ENCODE measurements around the gene MICAL2. TPM values are rescaled to one million over a fixed set of nuclear protein-coding genes. Genes with fewer than 3 reads are reported as not detected.
A peak's percentile ranks its signal among the peaks of the same experiment; 100 is the strongest.

Gene MICAL2
- total and polyA plus RNA-seq, 7 donors, result 6.8 to 45.7 (median 15.0) TPM

GRCh38 chr11:12235080-12235479, 124.7 kb downstream of the MICAL2 start:
- ATAC-seq, result peak in 1 of 4 donors; percentile 42
- WGBS, 3 donors, result 93 to 98% (median 98%) methylated on average over 6 of the region's 6 CpGs
- H3K27ac ChIP-seq, result no peak overlapping the region

GRCh38 chr11:12235553-12235946, 125.2 kb downstream of the MICAL2 start:
- peak overlapping the region; percentile 74 for H3K27ac ChIP-seq
- DNase-seq, result no peak
- intact Hi-C loops (cut with DNase I), result loop anchor here (2.0 to 5.0 kb wide), 2 partner anchors 78 to 189 kb away; no protein-coding TSS in a partner anchor
- H3K4me1 ChIP-seq, result peaks cover 12% of the 10 kb centered on the region
- H3K27me3 ChIP-seq (ENCODE audit: insufficient read depth in 3 of 3, low read length in 2 of 3), result no peaks in the 10 kb centered on the region
- 49 to 59% (median 55%) methylated on average over 3 of the region's 3 CpGs for WGBS, 3 donors
- peak in 1 of 4 donors; percentile 57 for ATAC-seq
- no peak overlapping the region for H3K4me3 ChIP-seq
- H3K36me3 ChIP-seq (ENCODE audit: insufficient read depth in 1 of 2, low read depth in 1 of 2), result no peaks in the 10 kb centered on the region
- no peaks in the 10 kb centered on the region for H3K9me3 ChIP-seq
- no peak for TF ChIP-seq CTCF (IDR thresholded peaks at IDR 0.05)

More at GRCh38 chr11:12235080-12235479, 124.7 kb downstream of the MICAL2 start:
- no peak for DNase-seq
- Histone ChIP-seq H3K27me3 (ENCODE audit: insufficient read depth in 3 of 3, low read length in 2 of 3) (no peaks in the 10 kb centered on the region), H3K9me3 (no peaks in the 10 kb centered on the region), H3K36me3 (ENCODE audit: insufficient read depth in 1 of 2, low read depth in 1 of 2) (peaks cover 0 to 3% of the 10 kb centered on the region in 2 donors), H3K4me3 (no peak overlapping the region), H3K4me1 (peaks cover 9% of the 10 kb centered on the region)
- TF ChIP-seq CTCF (IDR thresholded peaks at IDR 0.05), result no peak
- intact Hi-C loops (cut with DNase I), result loop anchor here (2.0 to 5.0 kb wide), 2 partner anchors 78 to 188 kb away; no protein-coding TSS in a partner anchor

- Histone ChIP-seq H3K4me3 (no peak overlapping the region), H3K36me3 (ENCODE audit: insufficient read depth in 1 of 2, low read depth in 1 of 2) (no peaks in the 10 kb centered on the region), H3K9me3 (no peaks in the 10 kb centered on the region), H3K27ac (peak overlapping the region; percentile 74), H3K27me3 (ENCODE audit: insufficient read depth in 3 of 3, low read length in 2 of 3) (no peaks in the 10 kb centered on the region), H3K4me1 (peaks cover 18% of the 10 kb centered on the region)
- 22 to 31% (median 30%) methylated on average over 13 of the region's 13 CpGs for WGBS, 3 donors
- TF ChIP-seq CTCF (IDR thresholded peaks at IDR 0.05), result peak; percentile 75
- ATAC-seq, result peak; percentile 85 to 90 (median 87)
- no peak for DNase-seq
- intact Hi-C loops (cut with DNase I), result loop anchor here (2.0 to 5.0 kb wide), 2 partner anchors 79 to 189 kb away; no protein-coding TSS in a partner anchor
Measured at GRCh38 chr11:12235947-12236743, 125.8 kb downstream of the MICAL2 start.

GRCh38 chr11:12236744-12237101, 126.3 kb downstream of the MICAL2 start:
- H3K4me1 ChIP-seq, result peaks cover 19% of the 10 kb centered on the region
- H3K36me3 ChIP-seq (ENCODE audit: insufficient read depth in 1 of 2, low read depth in 1 of 2), result no peaks in the 10 kb centered on the region
- ATAC-seq (no peak), DNase-seq (no peak)
- intact Hi-C loops (cut with DNase I), result loop anchor here in 1 of 2 donors (2.0 to 5.0 kb wide), 2 partner anchors 79 to 190 kb away; no protein-coding TSS in a partner anchor
- no peak for TF ChIP-seq CTCF (IDR thresholded peaks at IDR 0.05)
- no peaks in the 10 kb centered on the region for H3K9me3 ChIP-seq
- no peak overlapping the region for H3K4me3 ChIP-seq
- whole genome bisulfite sequencing, 3 donors, result 63 to 70% (median 67%) methylated on average over 5 of the region's 5 CpGs
- H3K27ac ChIP-seq, result no peak overlapping the region
- no peaks in the 10 kb centered on the region for H3K27me3 ChIP-seq (ENCODE audit: insufficient read depth in 3 of 3, low read length in 2 of 3)

Measured in psoas muscle (tissue), 8 donors.